ENCODE results near the gene GALNT11.
A peak's percentile ranks its signal among the peaks of the same experiment; 100 is the strongest.

Gene GALNT11

GRCh38 chr7:152126741-152127140, 101.3 kb downstream of the GALNT11 start:
- H3K9ac ChIP-seq (ENCODE audit: low read length), result no peak overlapping the region

GRCh38 chr7:152127229-152127628, 101.8 kb downstream of the GALNT11 start:
- no peak overlapping the region for H3K9ac ChIP-seq (ENCODE audit: low read length)
- H3K36me3 ChIP-seq (ENCODE audit: insufficient read depth, low read length), result peaks cover 31% of the 10 kb centered on the region

More at GRCh38 chr7:152126741-152127140, 101.3 kb downstream of the GALNT11 start:
- Histone ChIP-seq H3K4me3 (ENCODE audit: low read depth in 1 of 2, low read length in 2 of 2) (no peak overlapping the region), H3K9me3 (ENCODE audit: low read length) (no peaks in the 10 kb centered on the region), H3K36me3 (ENCODE audit: insufficient read depth, low read length) (peaks cover 29% of the 10 kb centered on the region), H3K27me3 (ENCODE audit: control insufficient read depth in 1 of 2, insufficient read depth in 2 of 2, low read length in 2 of 2) (no peaks in the 10 kb centered on the region), H3K27ac (ENCODE audit: low read depth, low read length) (no peak overlapping the region), H3K4me1 (ENCODE audit: insufficient read depth, low read length) (no peaks in the 10 kb centered on the region)

GRCh38 chr7:152128252-152128651, 102.8 kb downstream of the GALNT11 start:
- Histone ChIP-seq H3K9me3 (ENCODE audit: low read length) (no peaks in the 10 kb centered on the region), H3K27ac (ENCODE audit: low read depth, low read length) (no peak overlapping the region), H3K27me3 (ENCODE audit: control insufficient read depth in 1 of 2, insufficient read depth in 2 of 2, low read length in 2 of 2) (no peaks in the 10 kb centered on the region), H3K4me3 (ENCODE audit: low read depth in 1 of 2, low read length in 2 of 2) (no peak overlapping the region), H3K9ac (ENCODE audit: low read length) (no peak overlapping the region), H3K4me1 (ENCODE audit: insufficient read depth, low read length) (no peaks in the 10 kb centered on the region), H3K36me3 (ENCODE audit: insufficient read depth, low read length) (peaks cover 33% of the 10 kb centered on the region)

More at GRCh38 chr7:152127229-152127628, 101.8 kb downstream of the GALNT11 start:
- Histone ChIP-seq H3K4me1 (ENCODE audit: insufficient read depth, low read length) (no peaks in the 10 kb centered on the region), H3K4me3 (ENCODE audit: low read depth in 1 of 2, low read length in 2 of 2) (no peak overlapping the region), H3K27me3 (ENCODE audit: control insufficient read depth in 1 of 2, insufficient read depth in 2 of 2, low read length in 2 of 2) (no peaks in the 10 kb centered on the region), H3K27ac (ENCODE audit: low read depth, low read length) (no peak overlapping the region), H3K9me3 (ENCODE audit: low read length) (no peaks in the 10 kb centered on the region)

- Histone ChIP-seq H3K27me3 (ENCODE audit: control insufficient read depth in 1 of 2, insufficient read depth in 2 of 2, low read length in 2 of 2) (no peaks in the 10 kb centered on the region), H3K36me3 (ENCODE audit: insufficient read depth, low read length) (peaks cover 33% of the 10 kb centered on the region)
These were observed 103.4 kb downstream of the GALNT11 start for GRCh38 chr7:152128741-152129461.

DNA sequence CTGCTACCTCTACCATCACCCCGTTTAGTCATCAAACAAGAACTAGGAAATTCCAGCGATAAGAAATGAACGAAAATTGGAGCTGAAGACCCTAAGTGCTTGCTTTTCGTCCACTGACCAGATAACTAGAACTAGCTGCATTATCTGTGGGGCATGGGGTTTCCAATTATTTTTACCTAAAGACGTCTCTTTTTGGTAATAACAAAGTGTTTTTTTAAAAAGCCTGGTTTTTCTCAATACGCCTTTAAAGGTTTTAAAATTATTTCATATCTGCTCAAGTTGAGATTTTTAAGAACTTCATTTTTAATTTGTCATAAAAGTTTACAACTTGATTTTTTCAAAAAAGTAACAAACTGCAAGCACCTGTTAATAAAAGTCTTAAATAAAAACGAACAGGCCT, 104.2 kb downstream of the GALNT11 start:
- Histone ChIP-seq H3K4me1 (ENCODE audit: insufficient read depth, low read length) (no peaks in the 10 kb centered on the region), H3K27ac (ENCODE audit: low read depth, low read length) (no peak overlapping the region), H3K4me3 (ENCODE audit: low read depth in 1 of 2, low read length in 2 of 2) (no peak overlapping the region), H3K9me3 (ENCODE audit: low read length) (no peaks in the 10 kb centered on the region), H3K27me3 (ENCODE audit: control insufficient read depth in 1 of 2, insufficient read depth in 2 of 2, low read length in 2 of 2) (no peaks in the 10 kb centered on the region), H3K9ac (ENCODE audit: low read length) (no peak overlapping the region), H3K36me3 (ENCODE audit: insufficient read depth, low read length) (peaks cover 25% of the 10 kb centered on the region)

More at GRCh38 chr7:152128741-152129461, 103.4 kb downstream of the GALNT11 start:
- Histone ChIP-seq H3K4me3 (ENCODE audit: low read depth in 1 of 2, low read length in 2 of 2) (no peak overlapping the region), H3K9me3 (ENCODE audit: low read length) (no peaks in the 10 kb centered on the region), H3K27ac (ENCODE audit: low read depth, low read length) (no peak overlapping the region), H3K4me1 (ENCODE audit: insufficient read depth, low read length) (no peaks in the 10 kb centered on the region), H3K9ac (ENCODE audit: low read length) (no peak overlapping the region)

GRCh38 chr7:152130658-152131590, 105.5 kb downstream of the GALNT11 start:
- Histone ChIP-seq H3K4me1 (ENCODE audit: insufficient read depth, low read length) (peaks cover 6% of the 10 kb centered on the region), H3K36me3 (ENCODE audit: insufficient read depth, low read length) (peaks cover 25% of the 10 kb centered on the region), H3K27ac (ENCODE audit: low read depth, low read length) (no peak overlapping the region), H3K9ac (ENCODE audit: low read length) (no peak overlapping the region), H3K27me3 (ENCODE audit: control insufficient read depth in 1 of 2, insufficient read depth in 2 of 2, low read length in 2 of 2) (no peaks in the 10 kb centered on the region), H3K4me3 (ENCODE audit: low read depth in 1 of 2, low read length in 2 of 2) (no peak overlapping the region), H3K9me3 (ENCODE audit: low read length) (no peaks in the 10 kb centered on the region)

DNA sequence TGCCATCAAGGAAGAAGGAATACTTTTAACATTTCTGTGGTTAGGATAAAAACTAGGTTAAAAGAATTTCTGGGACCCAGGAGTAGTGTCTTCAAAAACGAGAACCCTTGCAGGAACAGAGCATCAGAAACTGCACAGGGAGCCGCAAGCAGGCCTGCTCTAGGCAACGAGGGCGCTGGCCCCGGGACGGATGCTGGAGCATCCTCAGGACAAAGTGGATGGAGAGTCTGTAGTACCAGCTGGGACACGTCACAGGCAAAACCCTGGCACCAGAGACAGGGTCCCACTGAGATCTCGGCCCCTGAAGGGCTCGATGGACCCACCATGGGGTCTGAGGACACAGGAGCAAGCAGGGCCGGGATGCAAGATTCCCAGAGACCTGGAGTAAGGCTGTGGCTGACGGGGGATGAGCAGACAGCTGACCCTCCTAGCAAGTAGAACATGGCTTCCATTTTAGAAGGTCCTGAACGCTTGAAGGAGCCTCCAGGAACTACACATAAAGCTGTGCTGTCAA, 106.6 kb downstream of the GALNT11 start:
- Histone ChIP-seq H3K9me3 (ENCODE audit: low read length) (no peaks in the 10 kb centered on the region), H3K27me3 (ENCODE audit: control insufficient read depth in 1 of 2, insufficient read depth in 2 of 2, low read length in 2 of 2) (no peaks in the 10 kb centered on the region), H3K36me3 (ENCODE audit: insufficient read depth, low read length) (peaks cover 25% of the 10 kb centered on the region), H3K27ac (ENCODE audit: low read depth, low read length) (no peak overlapping the region), H3K9ac (ENCODE audit: low read length) (no peak overlapping the region), H3K4me3 (ENCODE audit: low read depth in 1 of 2, low read length in 2 of 2) (no peak overlapping the region), H3K4me1 (ENCODE audit: insufficient read depth, low read length) (peaks cover 16% of the 10 kb centered on the region)

- Histone ChIP-seq H3K27ac (ENCODE audit: low read depth, low read length) (no peak overlapping the region), H3K9me3 (ENCODE audit: low read length) (no peaks in the 10 kb centered on the region), H3K36me3 (ENCODE audit: insufficient read depth, low read length) (peaks cover 25% of the 10 kb centered on the region)
These were observed 107.3 kb downstream of the GALNT11 start for GRCh38 chr7:152132812-152133211.

GRCh38 chr7:152133804-152134203, 108.3 kb downstream of the GALNT11 start:
- peaks cover 30% of the 10 kb centered on the region for H3K36me3 ChIP-seq (ENCODE audit: insufficient read depth, low read length)
- no peak overlapping the region for H3K27ac ChIP-seq (ENCODE audit: low read depth, low read length)
- H3K9me3 ChIP-seq (ENCODE audit: low read length), result no peaks in the 10 kb centered on the region

More at GRCh38 chr7:152132812-152133211, 107.3 kb downstream of the GALNT11 start:
- Histone ChIP-seq H3K9ac (ENCODE audit: low read length) (no peak overlapping the region), H3K4me3 (ENCODE audit: low read depth in 1 of 2, low read length in 2 of 2) (no peak overlapping the region), H3K4me1 (ENCODE audit: insufficient read depth, low read length) (peaks cover 23% of the 10 kb centered on the region), H3K27me3 (ENCODE audit: control insufficient read depth in 1 of 2, insufficient read depth in 2 of 2, low read length in 2 of 2) (no peaks in the 10 kb centered on the region)

GRCh38 chr7:152136686-152137085, 111.2 kb downstream of the GALNT11 start:
- peaks cover 24% of the 10 kb centered on the region for H3K4me1 ChIP-seq (ENCODE audit: insufficient read depth, low read length)
- H3K36me3 ChIP-seq (ENCODE audit: insufficient read depth, low read length), result peaks cover 36% of the 10 kb centered on the region
- H3K27ac ChIP-seq (ENCODE audit: low read depth, low read length), result peak overlapping the region; percentile 34
- peak overlapping the region in 1 of 2 donors; percentile 24 for H3K4me3 ChIP-seq (ENCODE audit: low read depth in 1 of 2, low read length in 2 of 2)
- no peaks in the 10 kb centered on the region for H3K27me3 ChIP-seq (ENCODE audit: control insufficient read depth in 1 of 2, insufficient read depth in 2 of 2, low read length in 2 of 2)
- H3K9ac ChIP-seq (ENCODE audit: low read length), result no peak overlapping the region
- no peaks in the 10 kb centered on the region for H3K9me3 ChIP-seq (ENCODE audit: low read length)

More at GRCh38 chr7:152133804-152134203, 108.3 kb downstream of the GALNT11 start:
- no peak overlapping the region for H3K4me3 ChIP-seq (ENCODE audit: low read depth in 1 of 2, low read length in 2 of 2)
- H3K9ac ChIP-seq (ENCODE audit: low read length), result no peak overlapping the region
- no peaks in the 10 kb centered on the region for H3K27me3 ChIP-seq (ENCODE audit: control insufficient read depth in 1 of 2, insufficient read depth in 2 of 2, low read length in 2 of 2)
- H3K4me1 ChIP-seq (ENCODE audit: insufficient read depth, low read length), result peaks cover 24% of the 10 kb centered on the region

DNA sequence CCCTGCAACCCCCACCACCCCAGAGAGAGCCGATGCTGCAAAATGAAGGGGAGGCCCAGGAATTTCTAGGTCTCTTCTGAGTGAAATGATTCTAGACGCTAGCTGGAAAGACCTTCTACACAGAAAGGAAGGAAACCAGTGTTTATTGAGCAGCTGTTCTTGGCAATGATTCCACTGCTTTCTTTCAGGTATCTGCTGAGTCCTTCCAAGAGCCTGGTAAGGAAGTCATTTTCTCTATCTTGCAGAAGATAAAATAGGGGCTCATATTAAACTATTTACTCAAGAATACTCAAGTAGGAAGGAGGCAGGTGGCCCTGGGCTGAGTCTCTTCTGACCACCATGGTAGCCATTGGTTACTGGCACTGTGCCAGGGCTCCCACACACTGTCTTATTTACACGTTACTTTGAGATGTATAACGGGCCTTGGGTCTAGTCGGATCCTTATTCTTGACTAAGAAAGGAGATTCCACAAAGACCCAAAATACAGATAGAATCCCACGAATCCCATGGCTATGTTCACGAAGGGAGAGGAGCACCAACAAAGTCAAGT, 112.1 kb downstream of the GALNT11 start:
- peak overlapping the region; percentile 34 for H3K27ac ChIP-seq (ENCODE audit: low read depth, low read length)
- H3K36me3 ChIP-seq (ENCODE audit: insufficient read depth, low read length), result peaks cover 31% of the 10 kb centered on the region
- no peaks in the 10 kb centered on the region for H3K27me3 ChIP-seq (ENCODE audit: control insufficient read depth in 1 of 2, insufficient read depth in 2 of 2, low read length in 2 of 2)
- no peaks in the 10 kb centered on the region for H3K9me3 ChIP-seq (ENCODE audit: low read length)
- peaks cover 24% of the 10 kb centered on the region for H3K4me1 ChIP-seq (ENCODE audit: insufficient read depth, low read length)
- H3K4me3 ChIP-seq (ENCODE audit: low read depth in 1 of 2, low read length in 2 of 2), result no peak overlapping the region
- no peak overlapping the region for H3K9ac ChIP-seq (ENCODE audit: low read length)
